SU-DHL-6 (cell line): ENCODE data around the gene PRPF6.

Source experiments
- CTCF ChIP-seq: fragments of 200-600 bp; sonication (generic); IDR thresholded peaks from one replicate; pipeline ENCODE4 v1.5.1; 2017; ENCODE audit warnings: antibody characterized with exemption, mild to moderate bottlenecking, low read length, moderate library complexity; ENCODE audit not compliant: insufficient read depth, poor library complexity, severe bottlenecking
- EZH2phosphoT487 ChIP-seq: fragments of 200-600 bp; sonication (generic), shearing (Covaris generic); conservative IDR thresholded peaks from 2 replicates; pipeline ENCODE4 v1.6.1; 2018; ENCODE audit warnings: mild to moderate bottlenecking, antibody characterized with exemption, low read length, moderate library complexity, mixed read lengths

GRCh38 chr20:64006902-64007301 is 26.0 kb downstream of the PRPF6 start:
- TF ChIP-seq EZH2phosphoT487 (no peak), CTCF (no peak)
